Measurements from ENCODE around the gene MFRP. TPM values are rescaled to one million over a fixed set of nuclear protein-coding genes. Genes with fewer than 3 reads are reported as not detected.

MFRP gene
- total and polyA plus RNA-seq, 9 of the 15 experiments (the other 6 are each of a cell fraction or from before 2014, with no cell fraction given), result not detected

GRCh38 chr11:119319700-119320239, 26.7 kb downstream of the MFRP start (continued):
- TF ChIP-seq ZNF592 (IDR thresholded peaks at IDR 0.05) (peak; percentile 28; the same call in 1 of the 2 replicates), PATZ1 (CRISPR knock-in tag; IDR thresholded peaks at IDR 0.05; ENCODE audit: borderline replicate concordance) (no peak), DDX20 (tag; IDR thresholded peaks at IDR 0.05; ENCODE audit: low read depth) (no peak), PKNOX1 (IDR thresholded peaks at IDR 0.05) (no peak), BRCA1 (IDR thresholded peaks at IDR 0.05) (no peak), BRCA1 (CRISPR knock-in tag; IDR thresholded peaks at IDR 0.05) (no peak), ZNF584 (CRISPR knock-in tag; IDR thresholded peaks at IDR 0.05; ENCODE audit: low read depth) (no peak), ZNF77 (CRISPR knock-in tag; IDR thresholded peaks at IDR 0.05) (no peak), FOXP1 (CRISPR knock-in tag; IDR thresholded peaks at IDR 0.05) (no peak), NFRKB (IDR thresholded peaks at IDR 0.05; ENCODE audit: low read depth) (no peak), PHF8 (IDR thresholded peaks at IDR 0.05; ENCODE audit: borderline replicate concordance, low read length) (no peak), NFYB (IDR thresholded peaks at IDR 0.05; ENCODE audit: extremely low read depth, insufficient read length) (no peak), ZHX1 (conservative IDR thresholded peaks at IDR 0.05; ENCODE audit: low read length) (no peak), PHF20 (IDR thresholded peaks at IDR 0.05; ENCODE audit: partially characterized antibody) (peak; percentile 21), IRF2 (CRISPR knock-in tag; IDR thresholded peaks at IDR 0.05) (no peak), ZKSCAN1 (IDR thresholded peaks at IDR 0.05; ENCODE audit: low read depth, low read length) (no peak), HDAC2 (IDR thresholded peaks at IDR 0.05) (0 out of 2 replicates have a peak, but pooled peaks have one; percentile 34), RNF2 (IDR thresholded peaks at IDR 0.05) (peak; percentile 65; the same call in 1 of the 2 replicates), STAT5A (IDR thresholded peaks at IDR 0.05; ENCODE audit: borderline replicate concordance, low read length) (peak; percentile 33; the same call in 1 of the 2 replicates)

Measured in K562 (cell line).